IMR-90 (cell line): ENCODE results near the gene ARMC6.
"Not testable (repeated sequence)": the region's sequence is repeated elsewhere in the genome, so short reads cannot be mapped to it uniquely, and the experiment has no call there.

ENCODE experiments used
- BHLHE40 ChIP-seq: fragments of 150-350 bp; IDR thresholded peaks from 2 replicates; pipeline ENCODE4 v1.6.1; 2016; ENCODE audit warnings: mild to moderate bottlenecking, low read depth, low read length
- FOS ChIP-seq: fragments of 150-350 bp; IDR thresholded peaks from 2 replicates; pipeline ENCODE4 v1.6.1; 2016; ENCODE audit warnings: low read depth, low read length
- MAFK ChIP-seq: IDR thresholded peaks from 2 replicates; pipeline ENCODE4 v1.6.1; 2012; ENCODE audit warnings: low read depth, low read length, improper control_type of control experiment
- MAZ ChIP-seq: IDR thresholded peaks from 2 replicates; pipeline ENCODE4 v1.6.1; 2012; ENCODE audit warnings: low read depth, mild to moderate bottlenecking, low read length, improper control_type of control experiment, moderate library complexity, borderline replicate concordance
- MXI1 ChIP-seq: IDR thresholded peaks from 2 replicates; pipeline ENCODE4 v1.6.1; 2012; ENCODE audit warnings: low read depth, mild to moderate bottlenecking, low read length, moderate library complexity, borderline replicate concordance
- POLR2A ChIP-seq: IDR thresholded peaks from 2 replicates; pipeline ENCODE4 v1.6.1; 2012; ENCODE audit warnings: mild to moderate bottlenecking, low read depth, low read length
- RAD21 ChIP-seq: IDR thresholded peaks from 2 replicates; pipeline ENCODE4 v1.6.1; 2012; ENCODE audit warnings: low read length, improper control_type of control experiment
- RFX5 ChIP-seq: IDR thresholded peaks from 2 replicates; pipeline ENCODE4 v1.8.0; 2012; ENCODE audit warnings: low read depth, mild to moderate bottlenecking, low read length, moderate library complexity
- SMC3 ChIP-seq: fragments of 150-350 bp; IDR thresholded peaks from 2 replicates; pipeline ENCODE4 v1.6.1; 2016; ENCODE audit warnings: low read depth, mild to moderate bottlenecking, antibody characterized with exemption, low read length, moderate library complexity
- TF ChIP-seq, protein P1 (sequence below): conservative IDR thresholded peaks from 2 replicates; pipeline ENCODE4 v1.5.1; 2012; ENCODE audit warnings: mild to moderate bottlenecking, low read depth, low read length, improper control_type of control experiment
- TF ChIP-seq, protein P2 (sequence below): fragments of 150-350 bp; IDR thresholded peaks from 2 replicates; pipeline ENCODE4 v1.6.1; 2016; ENCODE audit warnings: low read depth, mild to moderate bottlenecking, low read length, moderate library complexity, borderline replicate concordance

DNA sequence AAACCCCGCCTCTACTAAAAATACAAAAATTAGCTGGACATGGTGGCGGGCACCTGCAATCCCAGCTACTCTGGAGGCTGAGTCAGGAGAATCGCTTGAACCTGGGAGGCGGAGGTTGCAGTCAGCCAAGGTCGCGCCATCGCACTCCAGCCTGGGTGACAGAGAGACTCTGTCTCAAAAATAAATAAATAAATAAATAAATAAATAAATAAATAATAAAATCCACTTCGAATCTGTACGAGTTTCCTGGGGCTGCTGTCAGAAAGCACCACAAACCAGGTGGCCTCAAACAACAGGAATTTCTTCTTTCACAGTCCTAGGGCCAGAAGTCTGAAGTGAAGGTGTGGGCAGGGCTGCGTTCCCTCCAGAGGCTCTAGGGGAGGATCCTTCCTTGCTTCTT is 69.2 kb downstream of the ARMC6 start:
- TF ChIP-seq, protein P1, sequence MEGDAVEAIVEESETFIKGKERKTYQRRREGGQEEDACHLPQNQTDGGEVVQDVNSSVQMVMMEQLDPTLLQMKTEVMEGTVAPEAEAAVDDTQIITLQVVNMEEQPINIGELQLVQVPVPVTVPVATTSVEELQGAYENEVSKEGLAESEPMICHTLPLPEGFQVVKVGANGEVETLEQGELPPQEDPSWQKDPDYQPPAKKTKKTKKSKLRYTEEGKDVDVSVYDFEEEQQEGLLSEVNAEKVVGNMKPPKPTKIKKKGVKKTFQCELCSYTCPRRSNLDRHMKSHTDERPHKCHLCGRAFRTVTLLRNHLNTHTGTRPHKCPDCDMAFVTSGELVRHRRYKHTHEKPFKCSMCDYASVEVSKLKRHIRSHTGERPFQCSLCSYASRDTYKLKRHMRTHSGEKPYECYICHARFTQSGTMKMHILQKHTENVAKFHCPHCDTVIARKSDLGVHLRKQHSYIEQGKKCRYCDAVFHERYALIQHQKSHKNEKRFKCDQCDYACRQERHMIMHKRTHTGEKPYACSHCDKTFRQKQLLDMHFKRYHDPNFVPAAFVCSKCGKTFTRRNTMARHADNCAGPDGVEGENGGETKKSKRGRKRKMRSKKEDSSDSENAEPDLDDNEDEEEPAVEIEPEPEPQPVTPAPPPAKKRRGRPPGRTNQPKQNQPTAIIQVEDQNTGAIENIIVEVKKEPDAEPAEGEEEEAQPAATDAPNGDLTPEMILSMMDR = not testable (repeated sequence)
- not testable (repeated sequence) for TF ChIP-seq POLR2A, RFX5, MAZ, RAD21, SMC3, MAFK, MXI1, BHLHE40, FOS
- TF ChIP-seq, protein P2, sequence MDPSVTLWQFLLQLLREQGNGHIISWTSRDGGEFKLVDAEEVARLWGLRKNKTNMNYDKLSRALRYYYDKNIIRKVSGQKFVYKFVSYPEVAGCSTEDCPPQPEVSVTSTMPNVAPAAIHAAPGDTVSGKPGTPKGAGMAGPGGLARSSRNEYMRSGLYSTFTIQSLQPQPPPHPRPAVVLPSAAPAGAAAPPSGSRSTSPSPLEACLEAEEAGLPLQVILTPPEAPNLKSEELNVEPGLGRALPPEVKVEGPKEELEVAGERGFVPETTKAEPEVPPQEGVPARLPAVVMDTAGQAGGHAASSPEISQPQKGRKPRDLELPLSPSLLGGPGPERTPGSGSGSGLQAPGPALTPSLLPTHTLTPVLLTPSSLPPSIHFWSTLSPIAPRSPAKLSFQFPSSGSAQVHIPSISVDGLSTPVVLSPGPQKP = not testable (repeated sequence)
